Vagina (tissue), 2 donors: ENCODE data around the gene PPARA.

ENCODE experiments used
- POLR2A ChIP-seq, 2 donors: fragments of 450-650 bp; IDR thresholded peaks; one replicate each; pipeline ENCODE4 v1.6.1; 2017; ENCODE audit warnings: antibody characterized with exemption in 2 of 2, mild to moderate bottlenecking in 2 of 2, moderate library complexity in 2 of 2
- POLR2AphosphoS5 ChIP-seq, 2 donors: sonication (generic); formaldehyde crosslinking; IDR thresholded peaks; one replicate each; pipeline ENCODE4 v1.9.0; 2017; ENCODE audit warnings: antibody characterized with exemption in 2 of 2, mild to moderate bottlenecking in 2 of 2, low read depth in 1 of 2; ENCODE audit not compliant: insufficient read depth in 1 of 2
- TF ChIP-seq, protein P1 (sequence below), 3 experiments: fragments of 450-650 bp in 2 of 3; fragments of 200-600 bp in 1 of 3; sonication (generic) in 1 of 3; IDR thresholded peaks; one replicate each; pipeline ENCODE4 v1.5.1; 2017 to 2019; ENCODE audit warnings: antibody characterized with exemption in 3 of 3, mild to moderate bottlenecking in 2 of 3, moderate library complexity in 2 of 3

DNA sequence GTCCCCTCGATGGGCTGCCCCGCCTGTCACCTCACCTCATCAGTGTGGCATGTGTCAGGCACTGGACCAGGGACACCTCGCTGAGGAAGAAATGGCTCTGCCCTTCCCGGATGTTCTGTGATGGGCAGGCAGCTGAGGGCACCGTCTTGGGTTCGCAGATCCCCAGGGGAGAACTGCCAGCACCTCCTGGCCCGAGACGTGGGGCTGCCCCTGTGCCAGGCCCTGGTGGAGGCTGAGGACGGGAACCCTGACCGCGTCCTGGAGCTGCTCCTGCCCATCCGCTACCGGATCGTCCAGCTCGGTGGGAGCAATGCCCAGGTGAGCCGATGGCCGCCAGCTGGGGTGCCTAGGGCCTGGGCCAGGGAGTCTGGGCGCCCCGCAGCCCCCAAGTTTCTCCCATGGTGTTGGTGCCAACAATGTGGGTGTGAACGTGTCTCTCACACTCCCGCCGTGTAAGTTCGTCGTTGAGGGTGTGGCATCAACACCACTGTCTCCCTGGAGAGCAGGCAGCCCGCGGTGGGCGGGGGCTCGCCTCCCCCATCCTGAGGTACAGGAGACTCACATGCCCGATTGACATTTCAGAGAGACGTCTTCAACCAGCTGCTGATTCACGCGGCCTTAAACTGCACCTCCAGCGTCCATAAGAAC, 139.0 kb downstream of the PPARA start:
- TF ChIP-seq POLR2A (IDR thresholded peaks at IDR 0.05) (no peak), POLR2AphosphoS5 (IDR thresholded peaks at IDR 0.05; ENCODE audit: insufficient read depth in 1 of 2, low read depth in 1 of 2) (no peak)
- TF ChIP-seq, protein P1, sequence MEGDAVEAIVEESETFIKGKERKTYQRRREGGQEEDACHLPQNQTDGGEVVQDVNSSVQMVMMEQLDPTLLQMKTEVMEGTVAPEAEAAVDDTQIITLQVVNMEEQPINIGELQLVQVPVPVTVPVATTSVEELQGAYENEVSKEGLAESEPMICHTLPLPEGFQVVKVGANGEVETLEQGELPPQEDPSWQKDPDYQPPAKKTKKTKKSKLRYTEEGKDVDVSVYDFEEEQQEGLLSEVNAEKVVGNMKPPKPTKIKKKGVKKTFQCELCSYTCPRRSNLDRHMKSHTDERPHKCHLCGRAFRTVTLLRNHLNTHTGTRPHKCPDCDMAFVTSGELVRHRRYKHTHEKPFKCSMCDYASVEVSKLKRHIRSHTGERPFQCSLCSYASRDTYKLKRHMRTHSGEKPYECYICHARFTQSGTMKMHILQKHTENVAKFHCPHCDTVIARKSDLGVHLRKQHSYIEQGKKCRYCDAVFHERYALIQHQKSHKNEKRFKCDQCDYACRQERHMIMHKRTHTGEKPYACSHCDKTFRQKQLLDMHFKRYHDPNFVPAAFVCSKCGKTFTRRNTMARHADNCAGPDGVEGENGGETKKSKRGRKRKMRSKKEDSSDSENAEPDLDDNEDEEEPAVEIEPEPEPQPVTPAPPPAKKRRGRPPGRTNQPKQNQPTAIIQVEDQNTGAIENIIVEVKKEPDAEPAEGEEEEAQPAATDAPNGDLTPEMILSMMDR (IDR thresholded peaks at IDR 0.05) = no peak
